HepG2 (cell line): ENCODE results near the gene FNBP1L. TPM values are rescaled to one million over a fixed set of nuclear protein-coding genes. Genes with fewer than 3 reads are reported as not detected.

Source experiments
- MTA3 ChIP-seq: sonication (generic); formaldehyde crosslinking; IDR thresholded peaks from 2 replicates; pipeline ENCODE4 v1.4.0; 2020; ENCODE audit warnings: missing genetic modification reagents
- SMARCC2 ChIP-seq: fragments of 450-650 bp; IDR thresholded peaks from 2 replicates; pipeline ENCODE4 v1.6.1; 2017; ENCODE audit warnings: antibody characterized with exemption, mild to moderate bottlenecking
- ZNF10 ChIP-seq: sonication (generic); formaldehyde crosslinking; IDR thresholded peaks from 2 replicates; pipeline ENCODE4 v1.4.0; 2020; ENCODE audit warnings: mild to moderate bottlenecking, low read depth, missing genetic modification reagents, borderline replicate concordance
- ZNF3 ChIP-seq: IDR thresholded peaks from 2 replicates; pipeline ENCODE4 v1.7.0; 2017; ENCODE audit warnings: inconsistent platforms
- ZNF678 ChIP-seq: sonication (generic); formaldehyde crosslinking; IDR thresholded peaks from 2 replicates; pipeline ENCODE4 v1.4.0; 2020; ENCODE audit warnings: mild to moderate bottlenecking, missing genetic modification reagents
- polyA plus RNA-seq, 8 experiments: library from polyadenylated mRNA; depleted of rRNA in 3 of 8; stranded (reverse) in 7 of 8; unstranded in 1 of 8; fragments of >200 nt; fragmentation: Illumina TruSeq in 4 of 8; extraction: Trizol in 4 of 8; gene quantifications; 2 replicates each; pipeline versions ENCODE4 v1.2.1 to v1.2.3, GENCODE V29; 2011 to 2016; ENCODE audit warnings: low read depth in 4 of 8, missing spikeins in 1 of 8, mixed read lengths in 1 of 8; ENCODE audit not compliant: insufficient read depth in 1 of 8
- total RNA-seq, 5 experiments: library from RNA; depleted of rRNA; stranded (reverse); fragments of >200 nt; fragmentation: Illumina TruSeq; extraction: Trizol; gene quantifications; 2 replicates each; pipeline ENCODE4 v1.2.3, GENCODE V29; 2016; ENCODE audit warnings: low read depth in 1 of 5
- TF ChIP-seq, protein P1 (sequence below): sonication (generic); formaldehyde crosslinking; IDR thresholded peaks from 2 replicates; pipeline ENCODE4 v1.9.0; 2021; ENCODE audit warnings: missing genetic modification reagents, borderline replicate concordance
- TF ChIP-seq, protein P2 (sequence below): IDR thresholded peaks from 2 replicates; pipeline ENCODE4 v1.6.1; 2016; ENCODE audit warnings: missing genetic modification reagents, missing compliant biosample characterization
- TF ChIP-seq, protein P3 (sequence below): sonication (generic); formaldehyde crosslinking; IDR thresholded peaks from 2 replicates; pipeline ENCODE4 v1.4.0; 2020; ENCODE audit warnings: mild to moderate bottlenecking, low read depth, missing genetic modification reagents
- TF ChIP-seq, protein P4 (sequence below): sonication (generic); formaldehyde crosslinking; IDR thresholded peaks from 2 replicates; pipeline ENCODE4 v1.5.1; 2020; ENCODE audit warnings: missing genetic modification reagents, mild to moderate bottlenecking, borderline replicate concordance
- TF ChIP-seq, protein P5 (sequence below): sonication (generic); formaldehyde crosslinking; IDR thresholded peaks from 2 replicates; pipeline ENCODE4 v1.5.1; 2020; ENCODE audit warnings: mild to moderate bottlenecking, missing genetic modification reagents, borderline replicate concordance
- TF ChIP-seq, protein P6 (sequence below): sonication (generic); formaldehyde crosslinking; IDR thresholded peaks from 2 replicates; pipeline ENCODE4 v1.4.0; 2020; ENCODE audit warnings: missing genetic modification reagents

Gene FNBP1L
- total and polyA plus RNA-seq, 2 of the 13 experiments (the other 11 are each of a cell fraction or from before 2014, with no cell fraction given): 24.1 to 27.1 TPM

DNA sequence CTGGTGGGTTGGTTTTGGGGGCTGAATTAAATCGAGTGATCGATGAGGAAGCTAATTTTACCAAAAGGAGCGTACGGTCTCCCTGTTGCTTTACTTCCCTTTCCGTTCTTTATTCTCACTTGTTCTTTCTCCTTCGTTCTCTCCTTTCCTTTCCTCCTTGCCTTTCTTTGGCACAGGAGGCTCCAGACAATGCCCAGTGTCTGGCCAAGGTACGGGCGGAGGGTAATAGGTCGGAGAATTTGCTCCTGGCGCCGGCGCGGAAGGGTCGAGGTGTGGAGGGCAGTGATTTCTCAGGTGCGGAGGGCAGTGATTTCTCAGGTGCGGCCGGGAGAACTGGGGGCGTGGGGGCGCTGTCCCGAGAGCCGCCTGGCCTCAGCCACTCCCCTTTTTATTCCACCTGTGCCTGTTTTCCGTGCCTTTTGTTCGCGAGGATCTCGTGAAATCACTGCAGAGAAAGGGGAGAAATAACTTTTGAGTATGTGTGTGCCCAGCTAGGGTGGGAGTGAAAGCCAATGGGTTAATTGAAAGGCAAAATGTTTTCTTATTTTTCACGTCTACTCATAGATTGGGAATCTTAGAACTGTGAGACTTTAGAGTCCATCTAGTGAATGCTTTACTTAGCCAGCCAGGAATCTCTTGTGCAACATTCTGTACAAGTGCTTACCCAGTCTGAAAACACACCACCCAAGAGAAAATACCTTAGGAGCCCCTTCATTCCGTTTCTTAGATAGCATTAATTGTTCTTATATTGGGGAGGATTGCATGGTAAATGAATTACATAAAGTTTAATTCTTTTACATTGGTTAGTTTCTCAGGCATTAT, 1.3 kb downstream of the FNBP1L start (continued):
- TF ChIP-seq, protein P1, sequence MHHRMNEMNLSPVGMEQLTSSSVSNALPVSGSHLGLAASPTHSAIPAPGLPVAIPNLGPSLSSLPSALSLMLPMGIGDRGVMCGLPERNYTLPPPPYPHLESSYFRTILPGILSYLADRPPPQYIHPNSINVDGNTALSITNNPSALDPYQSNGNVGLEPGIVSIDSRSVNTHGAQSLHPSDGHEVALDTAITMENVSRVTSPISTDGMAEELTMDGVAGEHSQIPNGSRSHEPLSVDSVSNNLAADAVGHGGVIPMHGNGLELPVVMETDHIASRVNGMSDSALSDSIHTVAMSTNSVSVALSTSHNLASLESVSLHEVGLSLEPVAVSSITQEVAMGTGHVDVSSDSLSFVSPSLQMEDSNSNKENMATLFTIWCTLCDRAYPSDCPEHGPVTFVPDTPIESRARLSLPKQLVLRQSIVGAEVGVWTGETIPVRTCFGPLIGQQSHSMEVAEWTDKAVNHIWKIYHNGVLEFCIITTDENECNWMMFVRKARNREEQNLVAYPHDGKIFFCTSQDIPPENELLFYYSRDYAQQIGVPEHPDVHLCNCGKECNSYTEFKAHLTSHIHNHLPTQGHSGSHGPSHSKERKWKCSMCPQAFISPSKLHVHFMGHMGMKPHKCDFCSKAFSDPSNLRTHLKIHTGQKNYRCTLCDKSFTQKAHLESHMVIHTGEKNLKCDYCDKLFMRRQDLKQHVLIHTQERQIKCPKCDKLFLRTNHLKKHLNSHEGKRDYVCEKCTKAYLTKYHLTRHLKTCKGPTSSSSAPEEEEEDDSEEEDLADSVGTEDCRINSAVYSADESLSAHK (CRISPR knock-in tag): no peak
- TF ChIP-seq, protein P2, sequence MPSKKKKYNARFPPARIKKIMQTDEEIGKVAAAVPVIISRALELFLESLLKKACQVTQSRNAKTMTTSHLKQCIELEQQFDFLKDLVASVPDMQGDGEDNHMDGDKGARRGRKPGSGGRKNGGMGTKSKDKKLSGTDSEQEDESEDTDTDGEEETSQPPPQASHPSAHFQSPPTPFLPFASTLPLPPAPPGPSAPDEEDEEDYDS (CRISPR knock-in tag): no peak
- TF ChIP-seq ZNF10 (CRISPR knock-in tag) (no peak), MTA3 (CRISPR knock-in tag) (no peak), ZNF3 (CRISPR knock-in tag) (no peak), ZNF678 (CRISPR knock-in tag) (no peak), SMARCC2 (no peak)
- TF ChIP-seq, protein P3, sequence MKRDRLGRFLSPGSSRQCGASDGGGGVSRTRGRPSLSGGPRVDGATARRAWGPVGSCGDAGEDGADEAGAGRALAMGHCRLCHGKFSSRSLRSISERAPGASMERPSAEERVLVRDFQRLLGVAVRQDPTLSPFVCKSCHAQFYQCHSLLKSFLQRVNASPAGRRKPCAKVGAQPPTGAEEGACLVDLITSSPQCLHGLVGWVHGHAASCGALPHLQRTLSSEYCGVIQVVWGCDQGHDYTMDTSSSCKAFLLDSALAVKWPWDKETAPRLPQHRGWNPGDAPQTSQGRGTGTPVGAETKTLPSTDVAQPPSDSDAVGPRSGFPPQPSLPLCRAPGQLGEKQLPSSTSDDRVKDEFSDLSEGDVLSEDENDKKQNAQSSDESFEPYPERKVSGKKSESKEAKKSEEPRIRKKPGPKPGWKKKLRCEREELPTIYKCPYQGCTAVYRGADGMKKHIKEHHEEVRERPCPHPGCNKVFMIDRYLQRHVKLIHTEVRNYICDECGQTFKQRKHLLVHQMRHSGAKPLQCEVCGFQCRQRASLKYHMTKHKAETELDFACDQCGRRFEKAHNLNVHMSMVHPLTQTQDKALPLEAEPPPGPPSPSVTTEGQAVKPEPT (CRISPR knock-in tag): no peak
- TF ChIP-seq, protein P4, sequence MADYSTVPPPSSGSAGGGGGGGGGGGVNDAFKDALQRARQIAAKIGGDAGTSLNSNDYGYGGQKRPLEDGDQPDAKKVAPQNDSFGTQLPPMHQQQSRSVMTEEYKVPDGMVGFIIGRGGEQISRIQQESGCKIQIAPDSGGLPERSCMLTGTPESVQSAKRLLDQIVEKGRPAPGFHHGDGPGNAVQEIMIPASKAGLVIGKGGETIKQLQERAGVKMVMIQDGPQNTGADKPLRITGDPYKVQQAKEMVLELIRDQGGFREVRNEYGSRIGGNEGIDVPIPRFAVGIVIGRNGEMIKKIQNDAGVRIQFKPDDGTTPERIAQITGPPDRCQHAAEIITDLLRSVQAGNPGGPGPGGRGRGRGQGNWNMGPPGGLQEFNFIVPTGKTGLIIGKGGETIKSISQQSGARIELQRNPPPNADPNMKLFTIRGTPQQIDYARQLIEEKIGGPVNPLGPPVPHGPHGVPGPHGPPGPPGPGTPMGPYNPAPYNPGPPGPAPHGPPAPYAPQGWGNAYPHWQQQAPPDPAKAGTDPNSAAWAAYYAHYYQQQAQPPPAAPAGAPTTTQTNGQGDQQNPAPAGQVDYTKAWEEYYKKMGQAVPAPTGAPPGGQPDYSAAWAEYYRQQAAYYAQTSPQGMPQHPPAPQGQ (CRISPR knock-in tag): no peak
- TF ChIP-seq, protein P5, sequence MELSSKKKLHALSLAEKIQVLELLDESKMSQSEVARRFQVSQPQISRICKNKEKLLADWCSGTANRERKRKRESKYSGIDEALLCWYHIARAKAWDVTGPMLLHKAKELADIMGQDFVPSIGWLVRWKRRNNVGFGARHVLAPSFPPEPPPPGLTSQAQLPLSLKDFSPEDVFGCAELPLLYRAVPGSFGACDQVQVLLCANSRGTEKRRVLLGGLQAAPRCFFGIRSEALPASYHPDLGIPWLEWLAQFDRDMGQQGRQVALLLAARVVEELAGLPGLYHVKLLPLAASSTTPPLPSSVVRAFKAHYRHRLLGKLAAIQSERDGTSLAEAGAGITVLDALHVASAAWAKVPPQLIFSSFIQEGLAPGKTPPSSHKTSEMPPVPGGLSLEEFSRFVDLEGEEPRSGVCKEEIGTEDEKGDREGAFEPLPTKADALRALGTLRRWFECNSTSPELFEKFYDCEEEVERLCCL: no peak
- TF ChIP-seq, protein P6, sequence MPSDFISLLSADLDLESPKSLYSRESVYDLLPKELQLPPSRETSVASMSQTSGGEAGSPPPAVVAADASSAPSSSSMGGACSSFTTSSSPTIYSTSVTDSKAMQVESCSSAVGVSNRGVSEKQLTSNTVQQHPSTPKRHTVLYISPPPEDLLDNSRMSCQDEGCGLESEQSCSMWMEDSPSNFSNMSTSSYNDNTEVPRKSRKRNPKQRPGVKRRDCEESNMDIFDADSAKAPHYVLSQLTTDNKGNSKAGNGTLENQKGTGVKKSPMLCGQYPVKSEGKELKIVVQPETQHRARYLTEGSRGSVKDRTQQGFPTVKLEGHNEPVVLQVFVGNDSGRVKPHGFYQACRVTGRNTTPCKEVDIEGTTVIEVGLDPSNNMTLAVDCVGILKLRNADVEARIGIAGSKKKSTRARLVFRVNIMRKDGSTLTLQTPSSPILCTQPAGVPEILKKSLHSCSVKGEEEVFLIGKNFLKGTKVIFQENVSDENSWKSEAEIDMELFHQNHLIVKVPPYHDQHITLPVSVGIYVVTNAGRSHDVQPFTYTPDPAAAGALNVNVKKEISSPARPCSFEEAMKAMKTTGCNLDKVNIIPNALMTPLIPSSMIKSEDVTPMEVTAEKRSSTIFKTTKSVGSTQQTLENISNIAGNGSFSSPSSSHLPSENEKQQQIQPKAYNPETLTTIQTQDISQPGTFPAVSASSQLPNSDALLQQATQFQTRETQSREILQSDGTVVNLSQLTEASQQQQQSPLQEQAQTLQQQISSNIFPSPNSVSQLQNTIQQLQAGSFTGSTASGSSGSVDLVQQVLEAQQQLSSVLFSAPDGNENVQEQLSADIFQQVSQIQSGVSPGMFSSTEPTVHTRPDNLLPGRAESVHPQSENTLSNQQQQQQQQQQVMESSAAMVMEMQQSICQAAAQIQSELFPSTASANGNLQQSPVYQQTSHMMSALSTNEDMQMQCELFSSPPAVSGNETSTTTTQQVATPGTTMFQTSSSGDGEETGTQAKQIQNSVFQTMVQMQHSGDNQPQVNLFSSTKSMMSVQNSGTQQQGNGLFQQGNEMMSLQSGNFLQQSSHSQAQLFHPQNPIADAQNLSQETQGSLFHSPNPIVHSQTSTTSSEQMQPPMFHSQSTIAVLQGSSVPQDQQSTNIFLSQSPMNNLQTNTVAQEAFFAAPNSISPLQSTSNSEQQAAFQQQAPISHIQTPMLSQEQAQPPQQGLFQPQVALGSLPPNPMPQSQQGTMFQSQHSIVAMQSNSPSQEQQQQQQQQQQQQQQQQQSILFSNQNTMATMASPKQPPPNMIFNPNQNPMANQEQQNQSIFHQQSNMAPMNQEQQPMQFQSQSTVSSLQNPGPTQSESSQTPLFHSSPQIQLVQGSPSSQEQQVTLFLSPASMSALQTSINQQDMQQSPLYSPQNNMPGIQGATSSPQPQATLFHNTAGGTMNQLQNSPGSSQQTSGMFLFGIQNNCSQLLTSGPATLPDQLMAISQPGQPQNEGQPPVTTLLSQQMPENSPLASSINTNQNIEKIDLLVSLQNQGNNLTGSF: no peak
